ENCODE data around the gene C1QTNF6. TPM values are rescaled to one million over a fixed set of nuclear protein-coding genes. Genes with fewer than 3 reads are reported as not detected.

C1QTNF6 gene
- total and polyA plus RNA-seq, 10 of the 15 experiments (the other 5 are each of a cell fraction or from before 2014, with no cell fraction given) = 0.16 to 4.1 (median 1.3) TPM

- TF ChIP-seq ZNF274 (IDR thresholded peaks at IDR 0.05; ENCODE audit: insufficient read depth, insufficient read length) = no peak
- TF ChIP-seq TCF7 (IDR thresholded peaks at IDR 0.05; ENCODE audit: borderline replicate concordance) = no peak
- TF ChIP-seq ZZZ3 (IDR thresholded peaks at IDR 0.05; ENCODE audit: control insufficient read depth, insufficient read length, low read depth) = no peak
- TF ChIP-seq ELK1 (IDR thresholded peaks at IDR 0.05; ENCODE audit: low read depth, low read length) = no peak
- no peak for TF ChIP-seq YBX1 (IDR thresholded peaks at IDR 0.05)
- TF ChIP-seq EP300 (IDR thresholded peaks at IDR 0.05; ENCODE audit: borderline replicate concordance in 1 of 2, control insufficient read depth in 1 of 2, low read depth in 2 of 2, low read length in 2 of 2) = no peak
- no peak for TF ChIP-seq SIX5 (IDR thresholded peaks at IDR 0.05; ENCODE audit: low read depth, low read length, severe bottlenecking)
- no peak for TF ChIP-seq JUNB (IDR thresholded peaks at IDR 0.05)
- no peak for TF ChIP-seq RBBP5 (conservative IDR thresholded peaks at IDR 0.05)
These were observed 50.9 kb downstream of the C1QTNF6 start (continued) for GRCh38 chr22:37137131-37137530.

GRCh38 chr22:37135023-37135422, 53.0 kb downstream of the C1QTNF6 start:
- peak; percentile 20; the same call in 1 of the 2 replicates for TF ChIP-seq POLR2A (IDR thresholded peaks at IDR 0.05; ENCODE audit: low read depth, low read length)
- no peak for TF ChIP-seq ASH2L (IDR thresholded peaks at IDR 0.05; ENCODE audit: borderline replicate concordance, low read depth)
- POLR2A ChIA-PET = no interaction called here
- CTCF ChIA-PET = no interaction called here
- no peak for ATAC-seq
- SMC1A ChIA-PET (ENCODE audit: uncharacterized antibody, unreplicated experiment) = no interaction called here
- 89% methylated on average over 12 of the region's 12 CpGs for WGBS (ENCODE audit: insufficient coverage, insufficient replicate concordance, low lambda C conversion rate, missing lambda C conversion rate)
- Histone ChIP-seq H3K9me3 (replicated peaks; ENCODE audit: control insufficient read depth, insufficient read depth, low read length) (no peaks in the 10 kb centered on the region), H3K9ac (ENCODE audit: control insufficient read depth, insufficient read depth, low read length) (no peak overlapping the region), H3K27ac (ENCODE audit: control insufficient read depth, insufficient read depth) (no peak overlapping the region), H2AFZ (ENCODE audit: control insufficient read depth, low read depth, low read length) (no peak overlapping the region), H3K36me3 (ENCODE audit: control insufficient read depth in 2 of 2, insufficient read depth in 2 of 2, low read length in 1 of 2) (peaks cover 28 to 61% of the 10 kb centered on the region in 2 experiments), H4K20me1 (ENCODE audit: control insufficient read depth, insufficient read depth) (no peaks in the 10 kb centered on the region; the same call in 1 of the 2 replicates), H3K27me3 (replicated peaks in 1 of 2; ENCODE audit: control insufficient read depth in 2 of 2, insufficient read depth in 2 of 2, low read length in 1 of 2) (no peaks in the 10 kb centered on the region), H3K4me2 (ENCODE audit: control insufficient read depth, insufficient read depth) (no peak overlapping the region), H3K4me3 (no peak overlapping the region), H3K79me2 (ENCODE audit: control insufficient read depth, insufficient read depth, low read length) (no peaks in the 10 kb centered on the region), H3K4me1 (ENCODE audit: control insufficient read depth, insufficient read depth, low read length) (peaks cover 10% of the 10 kb centered on the region)
- intact Hi-C loops (cut with micrococcal nuclease; ENCODE audit: unreplicated experiment) (no loop called here), in situ Hi-C loops (cut with MboI) (no loop called here)
- RAD21 ChIA-PET (ENCODE audit: unreplicated experiment) = no interaction called here
- DNase-seq (ENCODE audit: low read depth, low spot score) = no peak
- FAIRE-seq = no peak
- no TSS peak for BruUV-seq (replicated peaks)

All from GM12878 (cell line).